ENCODE data around the gene LINS1.

LINS1 gene

DNA sequence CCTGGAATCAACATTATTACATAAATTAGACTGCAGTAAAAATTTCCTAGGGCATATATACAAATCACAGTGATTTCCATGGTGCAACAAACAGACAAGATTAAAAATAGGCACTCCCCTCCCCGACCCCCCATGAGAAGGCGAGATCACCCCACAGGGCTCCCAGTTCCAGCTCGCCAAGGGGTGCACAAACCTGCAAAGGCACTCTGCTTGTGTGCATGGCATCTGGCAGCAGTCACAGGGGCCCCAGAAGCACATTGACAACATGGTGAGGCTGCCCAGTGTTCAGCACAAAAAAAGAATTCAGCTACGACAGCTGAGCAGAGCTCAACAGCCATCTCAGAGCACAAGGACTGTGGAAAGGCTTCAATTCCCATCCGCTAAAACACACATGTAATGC is 54.0 kb downstream of the LINS1 start:
- no peak for DNase-seq (ENCODE audit: extremely low read depth, low read depth)
- no peak overlapping the region for H3K4me3 ChIP-seq (replicated peaks; ENCODE audit: low read depth, low read length)
- TF ChIP-seq, protein P1, sequence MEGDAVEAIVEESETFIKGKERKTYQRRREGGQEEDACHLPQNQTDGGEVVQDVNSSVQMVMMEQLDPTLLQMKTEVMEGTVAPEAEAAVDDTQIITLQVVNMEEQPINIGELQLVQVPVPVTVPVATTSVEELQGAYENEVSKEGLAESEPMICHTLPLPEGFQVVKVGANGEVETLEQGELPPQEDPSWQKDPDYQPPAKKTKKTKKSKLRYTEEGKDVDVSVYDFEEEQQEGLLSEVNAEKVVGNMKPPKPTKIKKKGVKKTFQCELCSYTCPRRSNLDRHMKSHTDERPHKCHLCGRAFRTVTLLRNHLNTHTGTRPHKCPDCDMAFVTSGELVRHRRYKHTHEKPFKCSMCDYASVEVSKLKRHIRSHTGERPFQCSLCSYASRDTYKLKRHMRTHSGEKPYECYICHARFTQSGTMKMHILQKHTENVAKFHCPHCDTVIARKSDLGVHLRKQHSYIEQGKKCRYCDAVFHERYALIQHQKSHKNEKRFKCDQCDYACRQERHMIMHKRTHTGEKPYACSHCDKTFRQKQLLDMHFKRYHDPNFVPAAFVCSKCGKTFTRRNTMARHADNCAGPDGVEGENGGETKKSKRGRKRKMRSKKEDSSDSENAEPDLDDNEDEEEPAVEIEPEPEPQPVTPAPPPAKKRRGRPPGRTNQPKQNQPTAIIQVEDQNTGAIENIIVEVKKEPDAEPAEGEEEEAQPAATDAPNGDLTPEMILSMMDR (IDR thresholded peaks at IDR 0.05; ENCODE audit: low read depth, low read length, missing control alignments): no peak

- TF ChIP-seq, protein P1 (IDR thresholded peaks at IDR 0.05; ENCODE audit: low read depth, low read length, missing control alignments): no peak
- no peak for DNase-seq (ENCODE audit: extremely low read depth, low read depth)
- H3K4me3 ChIP-seq (replicated peaks; ENCODE audit: low read depth, low read length): no peak overlapping the region
These were observed 57.0 kb downstream of the LINS1 start for GRCh38 chr15:100544946-100545345.

- H3K4me3 ChIP-seq (replicated peaks; ENCODE audit: low read depth, low read length): no peak overlapping the region
- TF ChIP-seq, protein P1 (IDR thresholded peaks at IDR 0.05; ENCODE audit: low read depth, low read length, missing control alignments): no peak
These were observed 57.6 kb downstream of the LINS1 start for GRCh38 chr15:100544338-100544841.

GRCh38 chr15:100542290-100542689 is 59.7 kb downstream of the LINS1 start:
- DNase-seq (ENCODE audit: extremely low read depth, low read depth): no peak

More at GRCh38 chr15:100544338-100544841, 57.6 kb downstream of the LINS1 start:
- no peak for DNase-seq (ENCODE audit: extremely low read depth, low read depth)

GRCh38 chr15:100537331-100537730 is 64.7 kb downstream of the LINS1 start:
- TF ChIP-seq, protein P1 (IDR thresholded peaks at IDR 0.05; ENCODE audit: low read depth, low read length, missing control alignments): no peak
- DNase-seq (ENCODE audit: extremely low read depth, low read depth): no peak
- no peak overlapping the region for H3K4me3 ChIP-seq (replicated peaks; ENCODE audit: low read depth, low read length)

More at GRCh38 chr15:100542290-100542689, 59.7 kb downstream of the LINS1 start:
- TF ChIP-seq, protein P1 (IDR thresholded peaks at IDR 0.05; ENCODE audit: low read depth, low read length, missing control alignments): no peak
- no peak overlapping the region for H3K4me3 ChIP-seq (replicated peaks; ENCODE audit: low read depth, low read length)

DNA sequence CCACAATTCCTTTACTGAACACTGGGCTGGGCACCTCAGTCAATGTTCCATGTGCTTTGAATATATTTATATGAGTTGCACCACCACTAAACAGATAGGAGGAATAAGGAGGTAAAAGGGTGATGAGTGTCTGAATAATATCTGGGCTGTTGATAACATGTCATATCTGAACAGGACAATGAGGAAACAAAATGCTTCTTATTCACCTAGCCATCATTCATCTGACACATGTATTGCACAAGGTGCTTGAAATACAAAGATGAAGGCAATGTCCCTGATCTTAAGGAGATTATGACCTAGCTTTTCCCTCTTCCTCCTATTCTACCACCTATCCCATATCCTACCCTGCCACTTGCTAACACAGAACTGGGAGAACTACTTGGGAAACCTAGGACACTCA is 65.3 kb downstream of the LINS1 start:
- TF ChIP-seq, protein P1 (IDR thresholded peaks at IDR 0.05; ENCODE audit: low read depth, low read length, missing control alignments): no peak

DNA sequence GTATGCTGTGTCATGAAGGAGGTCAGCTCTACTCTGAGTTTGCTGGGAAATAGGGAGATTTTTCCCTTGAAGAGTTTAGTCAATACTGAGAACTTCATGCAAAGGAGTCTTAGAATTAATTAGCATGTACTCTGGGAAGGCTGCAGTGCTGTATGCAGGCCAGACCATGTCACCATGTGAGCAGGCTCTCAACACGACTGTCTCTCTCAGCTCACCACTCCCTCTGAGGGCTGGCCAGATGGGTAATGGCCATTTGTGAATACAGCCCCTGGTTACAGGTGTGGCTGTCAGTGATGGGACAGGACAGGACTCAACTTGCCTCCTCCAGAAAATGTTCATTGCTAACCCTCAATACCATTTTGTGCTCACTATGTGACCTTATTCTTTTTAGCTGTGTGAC is 68.1 kb downstream of the LINS1 start:
- no peak overlapping the region for H3K4me3 ChIP-seq (replicated peaks; ENCODE audit: low read depth, low read length)
- DNase-seq (ENCODE audit: extremely low read depth, low read depth): no peak
- TF ChIP-seq, protein P1 (IDR thresholded peaks at IDR 0.05; ENCODE audit: low read depth, low read length, missing control alignments): no peak

More for the DNA sequence above, 65.3 kb downstream of the LINS1 start:
- H3K4me3 ChIP-seq (replicated peaks; ENCODE audit: low read depth, low read length): no peak overlapping the region
- DNase-seq (ENCODE audit: extremely low read depth, low read depth): no peak

Data from HFF-Myc (cell line).